ENCODE data around the gene SP8. TPM values are rescaled to one million over a fixed set of nuclear protein-coding genes. Genes with fewer than 3 reads are reported as not detected.

The SP8 gene
- total RNA-seq, 1 experiment from 2014 or later: 63.6 TPM

DNA sequence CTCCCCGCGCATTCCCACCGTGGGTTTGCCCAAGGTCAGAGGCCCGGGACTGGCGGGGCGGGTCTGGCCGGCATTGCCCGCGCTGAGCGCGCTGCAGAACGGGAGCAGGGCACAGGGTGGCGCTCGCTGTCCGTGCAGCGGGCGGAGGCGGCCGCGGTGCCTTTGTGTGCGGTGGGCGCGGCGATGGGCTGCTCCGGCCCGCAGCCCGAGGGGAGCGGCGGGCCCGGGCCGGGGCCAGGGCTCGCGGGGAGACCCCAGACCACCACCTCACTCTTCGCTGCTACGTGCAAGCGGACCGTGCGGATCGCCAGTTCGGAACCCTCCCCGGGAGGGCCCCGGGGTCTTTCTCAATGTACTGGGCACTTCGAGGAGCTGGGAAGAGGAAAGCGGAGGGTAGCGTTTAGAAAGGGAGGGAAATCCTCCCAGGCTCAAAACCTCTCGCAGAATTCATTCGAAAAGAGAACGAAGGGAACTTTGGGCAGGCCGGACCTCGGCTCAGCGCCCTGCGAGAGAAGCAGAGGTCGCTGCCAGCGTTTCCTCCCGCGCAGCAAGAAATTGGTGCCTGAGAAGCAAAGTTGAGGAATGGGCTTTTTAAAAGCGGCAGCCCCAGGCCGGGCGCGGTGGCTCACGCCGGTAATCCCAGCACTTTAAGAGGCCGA is 8.5 kb downstream of the SP8 start (continued):
- TF ChIP-seq, protein P1, sequence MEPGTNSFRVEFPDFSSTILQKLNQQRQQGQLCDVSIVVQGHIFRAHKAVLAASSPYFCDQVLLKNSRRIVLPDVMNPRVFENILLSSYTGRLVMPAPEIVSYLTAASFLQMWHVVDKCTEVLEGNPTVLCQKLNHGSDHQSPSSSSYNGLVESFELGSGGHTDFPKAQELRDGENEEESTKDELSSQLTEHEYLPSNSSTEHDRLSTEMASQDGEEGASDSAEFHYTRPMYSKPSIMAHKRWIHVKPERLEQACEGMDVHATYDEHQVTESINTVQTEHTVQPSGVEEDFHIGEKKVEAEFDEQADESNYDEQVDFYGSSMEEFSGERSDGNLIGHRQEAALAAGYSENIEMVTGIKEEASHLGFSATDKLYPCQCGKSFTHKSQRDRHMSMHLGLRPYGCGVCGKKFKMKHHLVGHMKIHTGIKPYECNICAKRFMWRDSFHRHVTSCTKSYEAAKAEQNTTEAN (CRISPR knock-in tag; IDR thresholded peaks at IDR 0.05): peak; percentile 47; the same call in 1 of the 2 replicates
- TF ChIP-seq FOXP1 (CRISPR knock-in tag; IDR thresholded peaks at IDR 0.05; ENCODE audit: borderline replicate concordance) (0 out of 2 replicates have a peak, but pooled peaks have one; percentile 53), NR3C1 (CRISPR knock-in tag; conservative IDR thresholded peaks at IDR 0.05; ENCODE audit: low read depth) (0 out of 2 replicates have a peak, but pooled peaks have one; percentile 19), TP53 (CRISPR knock-in tag; IDR thresholded peaks at IDR 0.05) (no peak), ATF1 (CRISPR knock-in tag; IDR thresholded peaks at IDR 0.05) (no peak), SP1 (CRISPR knock-in tag; conservative IDR thresholded peaks at IDR 0.05) (peak; percentile 54; the same call in 1 of the 2 replicates), PRRX2 (CRISPR knock-in tag; IDR thresholded peaks at IDR 0.05) (0 out of 2 replicates have a peak, but pooled peaks have one; percentile 43), TEAD1 (CRISPR knock-in tag; IDR thresholded peaks at IDR 0.05) (no peak)
- TF ChIP-seq, protein P2, sequence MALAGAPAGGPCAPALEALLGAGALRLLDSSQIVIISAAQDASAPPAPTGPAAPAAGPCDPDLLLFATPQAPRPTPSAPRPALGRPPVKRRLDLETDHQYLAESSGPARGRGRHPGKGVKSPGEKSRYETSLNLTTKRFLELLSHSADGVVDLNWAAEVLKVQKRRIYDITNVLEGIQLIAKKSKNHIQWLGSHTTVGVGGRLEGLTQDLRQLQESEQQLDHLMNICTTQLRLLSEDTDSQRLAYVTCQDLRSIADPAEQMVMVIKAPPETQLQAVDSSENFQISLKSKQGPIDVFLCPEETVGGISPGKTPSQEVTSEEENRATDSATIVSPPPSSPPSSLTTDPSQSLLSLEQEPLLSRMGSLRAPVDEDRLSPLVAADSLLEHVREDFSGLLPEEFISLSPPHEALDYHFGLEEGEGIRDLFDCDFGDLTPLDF (CRISPR knock-in tag; IDR thresholded peaks at IDR 0.05): no peak
- TF ChIP-seq, protein P3, sequence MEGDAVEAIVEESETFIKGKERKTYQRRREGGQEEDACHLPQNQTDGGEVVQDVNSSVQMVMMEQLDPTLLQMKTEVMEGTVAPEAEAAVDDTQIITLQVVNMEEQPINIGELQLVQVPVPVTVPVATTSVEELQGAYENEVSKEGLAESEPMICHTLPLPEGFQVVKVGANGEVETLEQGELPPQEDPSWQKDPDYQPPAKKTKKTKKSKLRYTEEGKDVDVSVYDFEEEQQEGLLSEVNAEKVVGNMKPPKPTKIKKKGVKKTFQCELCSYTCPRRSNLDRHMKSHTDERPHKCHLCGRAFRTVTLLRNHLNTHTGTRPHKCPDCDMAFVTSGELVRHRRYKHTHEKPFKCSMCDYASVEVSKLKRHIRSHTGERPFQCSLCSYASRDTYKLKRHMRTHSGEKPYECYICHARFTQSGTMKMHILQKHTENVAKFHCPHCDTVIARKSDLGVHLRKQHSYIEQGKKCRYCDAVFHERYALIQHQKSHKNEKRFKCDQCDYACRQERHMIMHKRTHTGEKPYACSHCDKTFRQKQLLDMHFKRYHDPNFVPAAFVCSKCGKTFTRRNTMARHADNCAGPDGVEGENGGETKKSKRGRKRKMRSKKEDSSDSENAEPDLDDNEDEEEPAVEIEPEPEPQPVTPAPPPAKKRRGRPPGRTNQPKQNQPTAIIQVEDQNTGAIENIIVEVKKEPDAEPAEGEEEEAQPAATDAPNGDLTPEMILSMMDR (IDR thresholded peaks at IDR 0.05): peak; percentile 69
- TF ChIP-seq, protein P4, sequence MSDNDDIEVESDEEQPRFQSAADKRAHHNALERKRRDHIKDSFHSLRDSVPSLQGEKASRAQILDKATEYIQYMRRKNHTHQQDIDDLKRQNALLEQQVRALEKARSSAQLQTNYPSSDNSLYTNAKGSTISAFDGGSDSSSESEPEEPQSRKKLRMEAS (CRISPR knock-in tag; IDR thresholded peaks at IDR 0.05): peak; percentile 41; the same call in 1 of the 2 replicates
- TF ChIP-seq, protein P5, sequence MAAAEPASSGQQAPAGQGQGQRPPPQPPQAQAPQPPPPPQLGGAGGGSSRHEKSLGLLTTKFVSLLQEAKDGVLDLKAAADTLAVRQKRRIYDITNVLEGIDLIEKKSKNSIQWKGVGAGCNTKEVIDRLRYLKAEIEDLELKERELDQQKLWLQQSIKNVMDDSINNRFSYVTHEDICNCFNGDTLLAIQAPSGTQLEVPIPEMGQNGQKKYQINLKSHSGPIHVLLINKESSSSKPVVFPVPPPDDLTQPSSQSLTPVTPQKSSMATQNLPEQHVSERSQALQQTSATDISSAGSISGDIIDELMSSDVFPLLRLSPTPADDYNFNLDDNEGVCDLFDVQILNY (CRISPR knock-in tag; IDR thresholded peaks at IDR 0.05): peak; percentile 88
- TF ChIP-seq, protein P6, sequence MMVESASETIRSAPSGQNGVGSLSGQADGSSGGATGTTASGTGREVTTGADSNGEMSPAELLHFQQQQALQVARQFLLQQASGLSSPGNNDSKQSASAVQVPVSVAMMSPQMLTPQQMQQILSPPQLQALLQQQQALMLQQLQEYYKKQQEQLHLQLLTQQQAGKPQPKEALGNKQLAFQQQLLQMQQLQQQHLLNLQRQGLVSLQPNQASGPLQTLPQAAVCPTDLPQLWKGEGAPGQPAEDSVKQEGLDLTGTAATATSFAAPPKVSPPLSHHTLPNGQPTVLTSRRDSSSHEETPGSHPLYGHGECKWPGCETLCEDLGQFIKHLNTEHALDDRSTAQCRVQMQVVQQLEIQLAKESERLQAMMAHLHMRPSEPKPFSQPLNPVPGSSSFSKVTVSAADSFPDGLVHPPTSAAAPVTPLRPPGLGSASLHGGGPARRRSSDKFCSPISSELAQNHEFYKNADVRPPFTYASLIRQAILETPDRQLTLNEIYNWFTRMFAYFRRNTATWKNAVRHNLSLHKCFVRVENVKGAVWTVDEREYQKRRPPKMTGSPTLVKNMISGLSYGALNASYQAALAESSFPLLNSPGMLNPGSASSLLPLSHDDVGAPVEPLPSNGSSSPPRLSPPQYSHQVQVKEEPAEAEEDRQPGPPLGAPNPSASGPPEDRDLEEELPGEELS (CRISPR knock-in tag; IDR thresholded peaks at IDR 0.05): peak; percentile 4; the same call in 1 of the 2 replicates

DNA sequence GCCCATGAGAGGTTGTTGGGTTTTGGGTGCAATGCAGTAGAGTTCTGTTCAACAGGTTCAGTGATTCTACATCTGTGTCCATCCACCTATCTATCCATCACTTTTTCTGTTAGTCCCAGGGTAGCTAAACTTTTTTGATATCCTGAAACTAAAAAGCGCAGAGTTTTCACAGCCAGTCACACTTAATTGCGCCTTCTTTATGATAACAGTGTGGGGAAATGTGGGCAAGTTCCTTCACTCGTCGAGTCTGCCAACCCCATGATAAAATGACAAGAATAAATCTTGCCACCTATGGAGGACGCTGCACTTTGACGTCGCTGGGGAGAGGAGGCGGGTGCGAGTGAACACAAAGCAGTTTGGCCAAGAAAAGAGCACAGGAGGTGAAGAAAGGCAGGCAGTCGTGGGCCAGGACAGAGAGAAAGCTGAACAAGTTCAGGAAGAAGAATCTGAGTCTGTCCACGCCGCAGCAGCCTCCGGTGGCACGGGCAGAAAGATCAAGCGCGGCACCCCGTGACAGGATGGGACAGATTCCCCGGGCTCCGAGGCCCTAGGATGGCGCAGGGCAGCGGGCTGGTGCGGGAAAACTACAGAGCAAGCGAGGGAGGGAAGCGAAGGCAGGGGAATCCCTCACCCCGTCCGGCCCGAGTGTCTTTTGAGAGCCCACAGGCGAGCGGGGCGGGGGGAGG is 9.2 kb downstream of the SP8 start:
- peaks cover 4% of the 10 kb centered on the region; the same call in 1 of the 2 replicates for H3K36me3 Mint-ChIP-seq
- DNase-seq (ENCODE audit: low spot score) (no peak), ATAC-seq (peak; percentile 19)
- ChIA-PET POLR2A (interaction anchor here (0.8 to 2.2 kb wide), 3 partner anchors 9 to 1305 kb away, joined by 3 to 15 read pairs (median 4); partner anchors contain the start of gene SP8), CTCF (interaction anchor here (0.9 to 4.5 kb wide), 16 partner anchors 8 to 991 kb away, joined by 3 to 74 read pairs (median 5); partner anchors contain the start of gene SP8)
- peaks cover 21% of the 10 kb centered on the region for H3K27me3 Mint-ChIP-seq (ENCODE audit: low read depth)
- H3K27ac Mint-ChIP-seq: peak overlapping the region; percentile 3; the same call in 1 of the 2 replicates
- no peaks in the 10 kb centered on the region for H3K9me3 Mint-ChIP-seq
- H3K4me1 Mint-ChIP-seq: peaks cover 73% of the 10 kb centered on the region
- peak overlapping the region; percentile 77 for H3K4me3 Mint-ChIP-seq
- TF ChIP-seq ZNF232 (CRISPR knock-in tag; IDR thresholded peaks at IDR 0.05) (no peak), JUN (CRISPR knock-in tag; IDR thresholded peaks at IDR 0.05) (no peak), MXD4 (CRISPR knock-in tag; IDR thresholded peaks at IDR 0.05; ENCODE audit: borderline replicate concordance) (no peak), ZNF263 (CRISPR knock-in tag; IDR thresholded peaks at IDR 0.05; ENCODE audit: low read depth) (no peak), GRHL2 (CRISPR knock-in tag; IDR thresholded peaks at IDR 0.05; ENCODE audit: insufficient replicate concordance, severe bottlenecking) (no peak)
- TF ChIP-seq, protein P6 (CRISPR knock-in tag; IDR thresholded peaks at IDR 0.05): peak; percentile 1; the same call in 1 of the 2 replicates
- TF ChIP-seq, protein P7, sequence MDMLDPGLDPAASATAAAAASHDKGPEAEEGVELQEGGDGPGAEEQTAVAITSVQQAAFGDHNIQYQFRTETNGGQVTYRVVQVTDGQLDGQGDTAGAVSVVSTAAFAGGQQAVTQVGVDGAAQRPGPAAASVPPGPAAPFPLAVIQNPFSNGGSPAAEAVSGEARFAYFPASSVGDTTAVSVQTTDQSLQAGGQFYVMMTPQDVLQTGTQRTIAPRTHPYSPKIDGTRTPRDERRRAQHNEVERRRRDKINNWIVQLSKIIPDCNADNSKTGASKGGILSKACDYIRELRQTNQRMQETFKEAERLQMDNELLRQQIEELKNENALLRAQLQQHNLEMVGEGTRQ (CRISPR knock-in tag; IDR thresholded peaks at IDR 0.05): peak; percentile 29; the same call in 1 of the 2 replicates
- TF ChIP-seq, protein P8, sequence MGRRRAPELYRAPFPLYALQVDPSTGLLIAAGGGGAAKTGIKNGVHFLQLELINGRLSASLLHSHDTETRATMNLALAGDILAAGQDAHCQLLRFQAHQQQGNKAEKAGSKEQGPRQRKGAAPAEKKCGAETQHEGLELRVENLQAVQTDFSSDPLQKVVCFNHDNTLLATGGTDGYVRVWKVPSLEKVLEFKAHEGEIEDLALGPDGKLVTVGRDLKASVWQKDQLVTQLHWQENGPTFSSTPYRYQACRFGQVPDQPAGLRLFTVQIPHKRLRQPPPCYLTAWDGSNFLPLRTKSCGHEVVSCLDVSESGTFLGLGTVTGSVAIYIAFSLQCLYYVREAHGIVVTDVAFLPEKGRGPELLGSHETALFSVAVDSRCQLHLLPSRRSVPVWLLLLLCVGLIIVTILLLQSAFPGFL (CRISPR knock-in tag; IDR thresholded peaks at IDR 0.05; ENCODE audit: borderline replicate concordance): no peak

All from WTC11 (cell line).